ENCODE data around the gene FGF14.

Gene FGF14

DNA sequence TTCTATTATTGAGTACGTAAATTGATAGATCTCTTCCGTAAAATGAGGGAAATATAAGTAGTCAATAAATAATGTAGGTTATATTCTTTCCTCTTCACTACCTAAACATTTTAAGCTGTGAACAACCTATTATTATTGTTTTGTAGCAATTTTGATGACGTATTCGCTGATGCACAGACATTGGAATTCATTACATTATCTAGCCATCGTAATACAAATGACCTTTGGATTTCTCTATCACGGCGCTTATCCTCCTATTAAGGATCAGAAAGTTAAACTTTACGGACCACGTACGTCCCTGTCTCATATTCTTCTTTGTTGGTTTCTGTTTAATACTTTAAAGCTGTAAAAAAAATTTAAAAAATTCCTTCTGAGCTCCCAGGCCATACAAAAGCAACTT, 684.5 kb downstream of the FGF14 start:
- TF ChIP-seq, protein P1, sequence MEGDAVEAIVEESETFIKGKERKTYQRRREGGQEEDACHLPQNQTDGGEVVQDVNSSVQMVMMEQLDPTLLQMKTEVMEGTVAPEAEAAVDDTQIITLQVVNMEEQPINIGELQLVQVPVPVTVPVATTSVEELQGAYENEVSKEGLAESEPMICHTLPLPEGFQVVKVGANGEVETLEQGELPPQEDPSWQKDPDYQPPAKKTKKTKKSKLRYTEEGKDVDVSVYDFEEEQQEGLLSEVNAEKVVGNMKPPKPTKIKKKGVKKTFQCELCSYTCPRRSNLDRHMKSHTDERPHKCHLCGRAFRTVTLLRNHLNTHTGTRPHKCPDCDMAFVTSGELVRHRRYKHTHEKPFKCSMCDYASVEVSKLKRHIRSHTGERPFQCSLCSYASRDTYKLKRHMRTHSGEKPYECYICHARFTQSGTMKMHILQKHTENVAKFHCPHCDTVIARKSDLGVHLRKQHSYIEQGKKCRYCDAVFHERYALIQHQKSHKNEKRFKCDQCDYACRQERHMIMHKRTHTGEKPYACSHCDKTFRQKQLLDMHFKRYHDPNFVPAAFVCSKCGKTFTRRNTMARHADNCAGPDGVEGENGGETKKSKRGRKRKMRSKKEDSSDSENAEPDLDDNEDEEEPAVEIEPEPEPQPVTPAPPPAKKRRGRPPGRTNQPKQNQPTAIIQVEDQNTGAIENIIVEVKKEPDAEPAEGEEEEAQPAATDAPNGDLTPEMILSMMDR (IDR thresholded peaks at IDR 0.05; ENCODE audit: low read depth, low read length, missing control alignments) = no peak
- Histone ChIP-seq H3K27me3 (replicated peaks) (no peaks in the 10 kb centered on the region), H3K36me3 (replicated peaks) (peaks cover 12% of the 10 kb centered on the region), H3K27ac (no peak overlapping the region), H3K4me3 (ENCODE audit: low read depth, low read length) (no peak overlapping the region)
- no peak for DNase-seq
- in situ Hi-C loops (cut with HindIII; ENCODE audit: low pct_ligation_motif_present, low sequenced_read_pairs) = no loop called here

DNA sequence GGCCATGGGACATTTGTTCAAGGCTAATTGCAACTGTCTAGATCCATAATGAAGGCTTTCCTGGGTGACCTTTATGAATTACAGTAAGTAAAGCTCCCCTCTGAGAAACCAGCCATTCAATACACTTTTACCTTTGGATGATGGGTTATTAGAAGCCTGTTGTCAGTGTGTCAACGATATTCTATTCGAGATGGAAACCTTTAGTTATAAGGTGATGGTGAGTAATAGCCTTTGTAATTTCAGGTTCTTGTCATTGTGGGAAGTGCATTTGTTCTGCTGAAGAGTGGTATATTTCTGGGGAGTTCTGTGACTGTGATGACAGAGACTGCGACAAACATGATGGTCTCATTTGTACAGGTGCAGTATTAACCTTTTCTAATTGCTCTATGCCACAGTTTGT, 687.7 kb downstream of the FGF14 start:
- H3K36me3 ChIP-seq (replicated peaks) = peaks cover 8% of the 10 kb centered on the region
- no peaks in the 10 kb centered on the region for H3K27me3 ChIP-seq (replicated peaks)
- in situ Hi-C loops (cut with HindIII; ENCODE audit: low pct_ligation_motif_present, low sequenced_read_pairs) = no loop called here
- no peak overlapping the region for H3K4me3 ChIP-seq (ENCODE audit: low read depth, low read length)
- no peak overlapping the region for H3K27ac ChIP-seq
- no peak for DNase-seq
- TF ChIP-seq, protein P1 (IDR thresholded peaks at IDR 0.05; ENCODE audit: low read depth, low read length, missing control alignments) = no peak

GRCh38 chr13:101712026-101712348, 689.9 kb downstream of the FGF14 start:
- DNase-seq = no peak
- in situ Hi-C loops (cut with HindIII; ENCODE audit: low pct_ligation_motif_present, low sequenced_read_pairs) = no loop called here
- H3K27ac ChIP-seq = no peak overlapping the region
- TF ChIP-seq, protein P1 (IDR thresholded peaks at IDR 0.05; ENCODE audit: low read depth, low read length, missing control alignments) = no peak
- no peak overlapping the region for H3K4me3 ChIP-seq (ENCODE audit: low read depth, low read length)
- no peaks in the 10 kb centered on the region for H3K27me3 ChIP-seq (replicated peaks)
- H3K36me3 ChIP-seq (replicated peaks) = peaks cover 17% of the 10 kb centered on the region

GRCh38 chr13:101711307-101712025, 690.4 kb downstream of the FGF14 start:
- H3K27ac ChIP-seq = no peak overlapping the region
- no peak overlapping the region for H3K4me3 ChIP-seq (ENCODE audit: low read depth, low read length)
- in situ Hi-C loops (cut with HindIII; ENCODE audit: low pct_ligation_motif_present, low sequenced_read_pairs) = no loop called here
- TF ChIP-seq, protein P1 (IDR thresholded peaks at IDR 0.05; ENCODE audit: low read depth, low read length, missing control alignments) = no peak
- no peak for DNase-seq
- H3K27me3 ChIP-seq (replicated peaks) = no peaks in the 10 kb centered on the region
- peaks cover 17% of the 10 kb centered on the region for H3K36me3 ChIP-seq (replicated peaks)

- TF ChIP-seq, protein P1 (IDR thresholded peaks at IDR 0.05; ENCODE audit: low read depth, low read length, missing control alignments) = no peak
- Histone ChIP-seq H3K27me3 (replicated peaks) (no peaks in the 10 kb centered on the region), H3K27ac (no peak overlapping the region), H3K4me3 (ENCODE audit: low read depth, low read length) (no peak overlapping the region), H3K36me3 (replicated peaks) (peaks cover 13% of the 10 kb centered on the region)
- in situ Hi-C loops (cut with HindIII; ENCODE audit: low pct_ligation_motif_present, low sequenced_read_pairs) = no loop called here
- DNase-seq = no peak
Measured at GRCh38 chr13:101709952-101710351, 691.9 kb downstream of the FGF14 start.

DNA sequence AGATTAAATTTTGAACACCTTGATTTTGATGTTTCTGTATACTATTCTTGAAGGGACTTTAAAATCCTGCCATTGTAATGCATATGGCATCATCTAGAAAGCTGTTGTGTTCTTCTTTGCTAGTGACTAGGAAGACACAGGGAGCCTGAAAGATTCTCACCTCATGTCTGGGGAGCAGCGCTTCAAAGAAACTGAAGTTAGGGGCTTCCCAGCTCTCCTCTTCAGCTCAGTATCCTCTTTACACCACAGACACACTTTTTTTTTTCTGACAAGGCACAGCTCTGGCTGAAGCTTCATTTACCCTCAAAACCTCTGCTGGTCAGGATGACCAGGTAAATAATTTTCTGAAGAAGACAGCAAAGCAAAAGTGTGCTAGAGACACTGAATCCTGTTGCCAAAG, 693.7 kb downstream of the FGF14 start:
- Histone ChIP-seq H3K27ac (no peak overlapping the region), H3K27me3 (replicated peaks) (no peaks in the 10 kb centered on the region), H3K36me3 (replicated peaks) (peaks cover 13% of the 10 kb centered on the region), H3K4me3 (ENCODE audit: low read depth, low read length) (no peak overlapping the region)
- DNase-seq = no peak
- in situ Hi-C loops (cut with HindIII; ENCODE audit: low pct_ligation_motif_present, low sequenced_read_pairs) = no loop called here
- TF ChIP-seq, protein P1 (IDR thresholded peaks at IDR 0.05; ENCODE audit: low read depth, low read length, missing control alignments) = no peak

All from brain microvascular endothelial cell (primary cell).